ENCODE data around the gene UBE2QL1.

- TF ChIP-seq CTCF (IDR thresholded peaks at IDR 0.05) (no peak), POLR2AphosphoS5 (IDR thresholded peaks at IDR 0.05) (no peak), POLR2A (IDR thresholded peaks at IDR 0.05) (no peak)
Observed at GRCh38 chr5:6467591-6467990, 18.9 kb downstream of the UBE2QL1 start.

All from transverse colon (tissue), 4 donors.